ENCODE measurements around the gene RASGRP2.

DNA sequence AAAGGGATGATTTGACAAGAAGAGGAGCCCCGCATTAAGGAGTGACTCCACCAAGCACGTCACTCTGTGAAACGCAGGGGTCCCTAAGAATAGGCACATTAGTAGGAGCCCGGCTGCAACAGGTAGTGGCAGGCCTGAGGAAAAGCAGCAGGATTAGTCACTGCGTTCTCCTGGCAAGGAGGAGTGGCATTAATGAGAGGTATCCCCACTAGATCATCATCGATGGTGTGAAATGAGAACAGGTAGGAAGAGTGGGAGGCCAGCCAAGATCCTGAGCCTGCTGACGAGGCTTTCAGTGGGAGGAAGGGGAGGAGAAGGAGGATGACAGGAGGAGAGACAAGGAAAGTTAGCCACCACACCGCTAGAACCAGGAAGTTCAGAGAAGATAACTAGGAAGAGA is 59.6 kb downstream of the RASGRP2 start:
- TF ChIP-seq, protein P1, sequence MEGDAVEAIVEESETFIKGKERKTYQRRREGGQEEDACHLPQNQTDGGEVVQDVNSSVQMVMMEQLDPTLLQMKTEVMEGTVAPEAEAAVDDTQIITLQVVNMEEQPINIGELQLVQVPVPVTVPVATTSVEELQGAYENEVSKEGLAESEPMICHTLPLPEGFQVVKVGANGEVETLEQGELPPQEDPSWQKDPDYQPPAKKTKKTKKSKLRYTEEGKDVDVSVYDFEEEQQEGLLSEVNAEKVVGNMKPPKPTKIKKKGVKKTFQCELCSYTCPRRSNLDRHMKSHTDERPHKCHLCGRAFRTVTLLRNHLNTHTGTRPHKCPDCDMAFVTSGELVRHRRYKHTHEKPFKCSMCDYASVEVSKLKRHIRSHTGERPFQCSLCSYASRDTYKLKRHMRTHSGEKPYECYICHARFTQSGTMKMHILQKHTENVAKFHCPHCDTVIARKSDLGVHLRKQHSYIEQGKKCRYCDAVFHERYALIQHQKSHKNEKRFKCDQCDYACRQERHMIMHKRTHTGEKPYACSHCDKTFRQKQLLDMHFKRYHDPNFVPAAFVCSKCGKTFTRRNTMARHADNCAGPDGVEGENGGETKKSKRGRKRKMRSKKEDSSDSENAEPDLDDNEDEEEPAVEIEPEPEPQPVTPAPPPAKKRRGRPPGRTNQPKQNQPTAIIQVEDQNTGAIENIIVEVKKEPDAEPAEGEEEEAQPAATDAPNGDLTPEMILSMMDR (IDR thresholded peaks at IDR 0.05), result no peak
- no peak for TF ChIP-seq POLR2A (IDR thresholded peaks at IDR 0.05; ENCODE audit: low read depth)
- no peak for TF ChIP-seq POLR2AphosphoS5 (IDR thresholded peaks at IDR 0.05)
- TF ChIP-seq EP300 (IDR thresholded peaks at IDR 0.05), result no peak

All from esophagus muscularis mucosa (tissue), 4 donors.